ENCODE measurements around the gene ADAT3.

The ADAT3 gene

DNA sequence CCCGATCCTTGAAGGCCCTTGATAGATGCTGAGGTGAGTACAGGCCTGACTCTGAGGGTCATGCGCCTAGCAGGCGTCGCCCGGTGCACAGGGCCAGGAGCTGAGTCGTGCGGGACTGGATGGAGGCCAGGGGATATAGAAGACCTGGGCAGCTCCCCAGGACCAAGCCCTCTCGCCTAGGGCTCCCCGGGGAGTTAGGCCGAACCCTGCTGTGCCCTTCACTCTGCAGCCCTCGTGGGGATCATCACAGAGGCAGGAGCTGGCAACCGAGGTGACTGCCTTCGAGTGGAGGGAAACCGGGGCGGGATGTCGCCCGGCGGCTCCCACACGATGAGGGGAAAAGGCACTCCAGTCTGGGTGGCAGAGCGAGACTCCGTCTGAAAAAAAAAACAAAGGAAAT lies 47.4 kb downstream of the ADAT3 start:
- peaks cover 51% of the 10 kb centered on the region for H3K36me3 ChIP-seq (ENCODE audit: control insufficient read depth, insufficient read depth, low read length)

DNA sequence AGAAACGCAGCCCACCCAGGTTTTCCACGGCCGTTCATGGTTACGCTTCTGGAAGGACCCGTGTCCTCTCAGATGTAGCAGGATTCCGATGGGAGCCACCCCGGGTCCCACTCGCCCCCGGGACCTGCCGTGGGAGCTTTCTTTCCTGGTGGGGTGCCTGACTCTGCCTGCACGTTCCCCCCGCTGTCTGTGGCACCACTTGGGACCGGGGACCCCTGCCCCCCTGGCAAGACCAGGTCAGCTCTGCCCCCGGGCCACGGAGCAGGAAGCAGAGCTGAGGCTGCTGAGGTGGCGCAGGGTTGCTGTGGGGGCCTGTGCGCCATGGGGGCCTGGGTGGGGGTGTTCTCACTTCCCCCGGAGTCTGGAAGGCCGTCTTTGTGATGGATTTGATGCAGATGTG lies 47.8 kb downstream of the ADAT3 start:
- Histone ChIP-seq H3K27ac (ENCODE audit: low read depth, low read length, severe bottlenecking) (no peak overlapping the region), H3K36me3 (ENCODE audit: control insufficient read depth, insufficient read depth, low read length) (peaks cover 48% of the 10 kb centered on the region), H3K4me1 (ENCODE audit: control insufficient read depth, insufficient read depth, low read length, poor library complexity, severe bottlenecking) (no peaks in the 10 kb centered on the region), H3K4me3 (ENCODE audit: extremely low read depth, insufficient read depth, low read length, poor library complexity, severe bottlenecking) (no peak overlapping the region), H3K9me3 (ENCODE audit: control insufficient read depth, low read length) (no peaks in the 10 kb centered on the region)
- 96 to 99% methylated on average over 14 to 18 of the region's 19 CpGs for WGBS, 2 experiments (ENCODE audit: insufficient coverage in 2 of 2)

More for the DNA sequence above, 47.4 kb downstream of the ADAT3 start:
- H3K9me3 ChIP-seq (ENCODE audit: control insufficient read depth, low read length), result no peaks in the 10 kb centered on the region
- H3K27ac ChIP-seq (ENCODE audit: low read depth, low read length, severe bottlenecking), result no peak overlapping the region
- no peak overlapping the region for H3K4me3 ChIP-seq (ENCODE audit: extremely low read depth, insufficient read depth, low read length, poor library complexity, severe bottlenecking)
- WGBS, 2 experiments (ENCODE audit: insufficient coverage in 2 of 2), result 97 to 98% methylated on average over 18 to 21 of the region's 21 CpGs
- H3K4me1 ChIP-seq (ENCODE audit: control insufficient read depth, insufficient read depth, low read length, poor library complexity, severe bottlenecking), result no peaks in the 10 kb centered on the region

DNA sequence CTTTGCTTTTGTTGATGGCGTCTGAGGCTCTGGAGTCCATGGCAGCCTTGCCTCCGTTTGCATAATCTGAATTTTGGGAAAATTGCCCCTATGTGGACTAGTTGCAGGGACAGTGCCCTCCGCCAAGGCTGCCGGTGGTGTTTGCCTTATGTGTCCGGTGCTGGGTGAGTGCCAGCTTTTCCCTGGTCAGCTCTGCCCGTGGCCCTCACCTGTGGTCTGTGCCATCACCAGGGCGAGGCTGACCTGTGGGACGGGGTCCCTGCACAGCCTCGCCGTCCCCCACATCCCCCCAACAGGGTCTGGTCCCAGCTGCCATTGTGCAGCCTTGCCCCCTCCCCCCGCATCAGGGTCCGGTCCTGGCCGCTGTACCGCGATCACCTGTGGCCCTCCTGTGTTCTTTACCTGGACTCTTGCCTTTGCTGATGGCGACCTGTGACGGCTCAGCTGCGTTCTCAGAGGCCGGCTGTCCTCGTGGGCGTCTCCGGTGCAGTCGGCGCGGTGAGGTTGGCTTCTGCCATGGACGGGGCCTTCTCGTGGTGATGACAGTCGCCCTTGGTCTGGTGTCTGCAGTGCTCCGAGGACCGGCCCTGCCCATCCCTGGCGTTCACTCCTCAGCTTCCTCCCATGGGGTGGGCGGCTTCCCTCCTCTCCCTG lies 48.4 kb downstream of the ADAT3 start:
- Histone ChIP-seq H3K9me3 (ENCODE audit: control insufficient read depth, low read length) (no peaks in the 10 kb centered on the region), H3K4me1 (ENCODE audit: control insufficient read depth, insufficient read depth, low read length, poor library complexity, severe bottlenecking) (no peaks in the 10 kb centered on the region), H3K27ac (ENCODE audit: low read depth, low read length, severe bottlenecking) (no peak overlapping the region), H3K36me3 (ENCODE audit: control insufficient read depth, insufficient read depth, low read length) (peaks cover 48% of the 10 kb centered on the region), H3K4me3 (ENCODE audit: extremely low read depth, insufficient read depth, low read length, poor library complexity, severe bottlenecking) (no peak overlapping the region)
- WGBS, 2 experiments (ENCODE audit: insufficient coverage in 2 of 2), result 95 to 96% methylated on average over 32 of the region's 32 CpGs

DNA sequence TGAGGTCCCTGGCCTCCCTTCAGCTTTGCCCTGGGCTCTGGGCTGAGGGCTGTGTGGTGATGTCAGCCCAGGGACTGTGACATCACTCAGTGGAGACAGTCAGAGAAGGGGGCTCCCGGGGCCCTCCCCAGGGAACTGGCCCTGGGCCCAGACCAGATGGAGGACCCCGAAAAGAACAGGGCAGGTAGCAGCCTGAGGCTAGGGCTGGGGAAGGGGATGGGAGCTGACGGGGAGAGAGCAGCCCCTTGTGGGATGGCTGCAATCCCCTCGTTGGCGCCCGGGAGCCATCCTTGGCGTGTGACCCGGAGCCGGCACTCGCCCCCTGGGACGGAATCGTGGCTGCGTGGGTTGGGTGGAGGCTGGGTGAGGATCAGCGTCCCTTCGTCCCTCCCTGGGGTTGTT lies 49.3 kb downstream of the ADAT3 start:
- Histone ChIP-seq H3K27ac (ENCODE audit: low read depth, low read length, severe bottlenecking) (no peak overlapping the region), H3K9me3 (ENCODE audit: control insufficient read depth, low read length) (no peaks in the 10 kb centered on the region)
- WGBS, 2 experiments (ENCODE audit: insufficient coverage in 2 of 2), result 95 to 98% methylated on average over 14 to 15 of the region's 15 CpGs

DNA sequence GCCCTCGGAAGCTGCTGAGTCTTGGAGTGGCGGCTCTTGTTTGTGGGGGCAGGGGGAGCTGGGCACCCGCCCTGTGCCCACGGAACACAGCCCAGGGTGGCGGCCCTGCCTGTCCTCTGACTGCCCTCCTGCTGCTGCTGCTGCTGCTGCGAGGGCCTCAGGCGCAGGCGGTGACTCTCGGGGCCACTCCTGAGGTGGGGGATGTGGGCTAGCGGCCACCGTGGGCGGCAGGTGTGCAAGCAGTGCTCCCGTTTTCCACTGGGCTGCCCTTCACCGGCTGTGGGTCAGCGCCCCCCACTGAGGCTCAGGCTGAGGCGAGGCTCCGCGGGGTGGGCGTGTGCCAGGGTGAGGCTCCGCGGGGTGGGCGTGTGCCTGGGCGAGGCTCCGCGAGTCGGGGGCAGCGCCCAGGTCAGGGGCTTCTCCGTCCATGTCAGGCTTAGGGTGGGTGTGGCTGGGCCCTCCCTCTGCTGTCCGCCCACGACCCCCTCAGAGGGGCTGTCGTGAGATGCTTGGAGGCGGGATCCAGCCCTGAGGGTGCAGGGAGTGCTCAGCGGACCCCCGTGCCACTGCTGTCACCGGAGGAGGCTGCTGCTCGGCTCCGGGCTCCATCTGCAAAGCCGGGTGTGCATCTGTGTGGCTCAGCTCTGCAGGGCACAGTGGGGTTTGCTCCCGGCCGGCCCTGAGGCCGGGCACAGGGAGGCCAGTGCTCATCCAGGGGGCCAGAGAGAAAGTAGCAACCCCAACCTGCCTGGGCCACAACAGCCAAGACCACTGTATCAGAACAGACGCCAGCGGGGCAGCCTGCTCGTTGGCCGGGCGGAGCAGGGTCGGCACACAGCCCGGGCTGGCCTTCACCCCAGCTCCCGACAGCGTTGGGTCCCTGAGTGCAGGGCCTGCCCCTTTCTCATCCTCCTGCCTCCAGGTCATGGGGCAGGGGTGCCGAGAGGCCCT lies 50.2 kb downstream of the ADAT3 start:
- 84 to 90% methylated on average over 39 to 42 of the region's 51 CpGs for WGBS, 2 experiments (ENCODE audit: insufficient coverage in 2 of 2)
- Histone ChIP-seq H3K4me1 (ENCODE audit: control insufficient read depth, insufficient read depth, low read length, poor library complexity, severe bottlenecking) (no peaks in the 10 kb centered on the region), H3K27ac (ENCODE audit: low read depth, low read length, severe bottlenecking) (no peak overlapping the region), H3K36me3 (ENCODE audit: control insufficient read depth, insufficient read depth, low read length) (peaks cover 39% of the 10 kb centered on the region), H3K4me3 (ENCODE audit: extremely low read depth, insufficient read depth, low read length, poor library complexity, severe bottlenecking) (no peak overlapping the region), H3K9me3 (ENCODE audit: control insufficient read depth, low read length) (no peaks in the 10 kb centered on the region)

More for the DNA sequence above, 49.3 kb downstream of the ADAT3 start:
- Histone ChIP-seq H3K36me3 (ENCODE audit: control insufficient read depth, insufficient read depth, low read length) (peaks cover 41% of the 10 kb centered on the region), H3K4me1 (ENCODE audit: control insufficient read depth, insufficient read depth, low read length, poor library complexity, severe bottlenecking) (no peaks in the 10 kb centered on the region), H3K4me3 (ENCODE audit: extremely low read depth, insufficient read depth, low read length, poor library complexity, severe bottlenecking) (no peak overlapping the region)

DNA sequence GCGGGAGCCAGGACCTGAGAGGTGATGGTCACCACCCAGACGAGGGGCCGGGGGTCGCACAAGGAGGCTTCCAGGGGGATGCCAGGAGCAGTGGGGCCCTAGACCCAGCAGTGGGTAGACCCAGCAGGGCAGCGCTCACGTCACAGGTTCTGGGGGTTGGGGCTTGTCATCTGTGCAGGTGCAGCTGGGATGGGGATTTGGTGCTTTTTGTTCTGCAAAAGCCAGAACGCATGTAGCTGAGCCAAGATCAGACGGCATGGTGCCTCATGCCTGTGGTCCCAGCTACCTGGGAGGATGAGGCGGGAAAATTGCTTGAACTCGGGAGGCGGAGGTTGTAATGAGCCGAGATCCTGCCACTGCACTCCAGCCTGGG lies 50.9 kb downstream of the ADAT3 start:
- H3K9me3 ChIP-seq (ENCODE audit: control insufficient read depth, low read length), result no peaks in the 10 kb centered on the region
- WGBS, 2 experiments (ENCODE audit: insufficient coverage in 2 of 2), result 93% methylated on average over 9 to 12 of the region's 12 CpGs
- peaks cover 37% of the 10 kb centered on the region for H3K36me3 ChIP-seq (ENCODE audit: control insufficient read depth, insufficient read depth, low read length)
- H3K4me3 ChIP-seq (ENCODE audit: extremely low read depth, insufficient read depth, low read length, poor library complexity, severe bottlenecking), result no peak overlapping the region
- H3K4me1 ChIP-seq (ENCODE audit: control insufficient read depth, insufficient read depth, low read length, poor library complexity, severe bottlenecking), result no peaks in the 10 kb centered on the region
- H3K27ac ChIP-seq (ENCODE audit: low read depth, low read length, severe bottlenecking), result no peak overlapping the region

DNA sequence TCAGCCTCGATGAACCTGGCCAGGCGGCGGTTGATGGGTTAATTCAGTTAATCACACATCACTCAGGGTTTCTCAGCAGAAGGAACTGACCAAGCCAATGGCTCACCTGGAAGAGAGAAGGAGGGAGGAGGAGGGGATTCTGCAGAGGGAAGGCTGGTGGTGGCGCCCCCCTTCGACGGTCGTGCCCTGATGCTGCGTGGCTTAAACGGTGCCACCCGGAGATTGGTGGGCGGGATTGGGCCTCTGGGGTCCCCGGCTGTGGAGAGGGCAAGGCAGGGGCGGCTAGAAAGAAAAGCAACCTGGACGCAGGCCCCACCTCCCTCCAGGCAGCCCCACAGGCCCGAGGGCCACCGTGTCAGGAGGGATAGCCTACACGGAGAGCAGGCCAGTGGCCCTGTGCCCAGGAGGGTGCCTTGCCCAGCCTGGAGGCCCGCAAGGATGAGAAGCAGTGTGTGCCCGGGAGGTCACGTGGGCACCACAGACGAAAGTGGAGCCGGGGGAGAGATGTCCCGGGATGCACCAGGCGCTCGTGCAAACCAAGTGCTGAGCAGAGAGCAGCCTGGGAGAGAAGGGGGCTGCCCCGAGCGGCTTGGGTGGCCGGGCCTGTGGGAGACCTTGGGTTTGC lies 51.8 kb downstream of the ADAT3 start:
- WGBS, 2 experiments (ENCODE audit: insufficient coverage in 2 of 2), result 88 to 90% methylated on average over 18 to 22 of the region's 28 CpGs
- no peak overlapping the region for H3K27ac ChIP-seq (ENCODE audit: low read depth, low read length, severe bottlenecking)
- no peaks in the 10 kb centered on the region for H3K4me1 ChIP-seq (ENCODE audit: control insufficient read depth, insufficient read depth, low read length, poor library complexity, severe bottlenecking)
- H3K4me3 ChIP-seq (ENCODE audit: extremely low read depth, insufficient read depth, low read length, poor library complexity, severe bottlenecking), result no peak overlapping the region
- peaks cover 35% of the 10 kb centered on the region for H3K36me3 ChIP-seq (ENCODE audit: control insufficient read depth, insufficient read depth, low read length)
- H3K9me3 ChIP-seq (ENCODE audit: control insufficient read depth, low read length), result no peaks in the 10 kb centered on the region

DNA sequence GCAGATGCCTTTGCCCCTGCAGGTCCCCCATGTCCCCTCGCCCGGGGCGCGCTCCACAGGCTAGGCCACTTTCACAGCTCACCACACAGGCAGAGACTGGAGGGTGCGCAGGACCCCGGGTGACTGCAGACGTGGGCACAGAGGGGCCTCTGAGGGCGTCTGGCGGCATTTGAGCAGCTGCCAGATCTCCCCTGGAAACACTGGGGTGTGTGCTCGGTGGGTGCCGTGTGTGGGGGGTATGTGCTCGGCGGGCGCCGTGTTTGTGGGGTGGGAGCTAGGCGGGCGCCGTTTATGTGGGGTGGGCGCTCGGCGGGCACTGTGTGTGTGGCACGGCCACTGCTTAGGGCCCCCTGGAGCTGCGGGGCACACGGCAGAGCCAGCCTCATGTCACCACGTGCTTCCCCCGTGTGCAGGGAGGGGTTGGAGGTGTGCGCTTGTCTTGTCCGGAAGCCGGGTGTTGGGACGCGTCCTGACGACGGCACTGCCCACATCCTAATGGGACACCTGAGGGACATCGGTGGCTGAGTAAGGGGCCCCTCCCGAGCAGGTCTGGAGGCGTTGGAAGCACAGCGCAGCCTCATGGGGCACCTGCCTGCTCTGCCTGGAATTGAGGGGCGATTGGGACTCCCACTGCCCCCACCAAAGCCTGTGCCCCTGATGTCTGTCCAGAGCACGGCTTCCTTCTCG lies 52.5 kb downstream of the ADAT3 start:
- 96 to 97% methylated on average over 31 to 36 of the region's 40 CpGs for WGBS, 2 experiments (ENCODE audit: insufficient coverage in 2 of 2)
- no peak overlapping the region for H3K4me3 ChIP-seq (ENCODE audit: extremely low read depth, insufficient read depth, low read length, poor library complexity, severe bottlenecking)
- H3K36me3 ChIP-seq (ENCODE audit: control insufficient read depth, insufficient read depth, low read length), result peaks cover 33% of the 10 kb centered on the region
- H3K4me1 ChIP-seq (ENCODE audit: control insufficient read depth, insufficient read depth, low read length, poor library complexity, severe bottlenecking), result no peaks in the 10 kb centered on the region
- H3K9me3 ChIP-seq (ENCODE audit: control insufficient read depth, low read length), result no peaks in the 10 kb centered on the region
- H3K27ac ChIP-seq (ENCODE audit: low read depth, low read length, severe bottlenecking), result no peak overlapping the region

DNA sequence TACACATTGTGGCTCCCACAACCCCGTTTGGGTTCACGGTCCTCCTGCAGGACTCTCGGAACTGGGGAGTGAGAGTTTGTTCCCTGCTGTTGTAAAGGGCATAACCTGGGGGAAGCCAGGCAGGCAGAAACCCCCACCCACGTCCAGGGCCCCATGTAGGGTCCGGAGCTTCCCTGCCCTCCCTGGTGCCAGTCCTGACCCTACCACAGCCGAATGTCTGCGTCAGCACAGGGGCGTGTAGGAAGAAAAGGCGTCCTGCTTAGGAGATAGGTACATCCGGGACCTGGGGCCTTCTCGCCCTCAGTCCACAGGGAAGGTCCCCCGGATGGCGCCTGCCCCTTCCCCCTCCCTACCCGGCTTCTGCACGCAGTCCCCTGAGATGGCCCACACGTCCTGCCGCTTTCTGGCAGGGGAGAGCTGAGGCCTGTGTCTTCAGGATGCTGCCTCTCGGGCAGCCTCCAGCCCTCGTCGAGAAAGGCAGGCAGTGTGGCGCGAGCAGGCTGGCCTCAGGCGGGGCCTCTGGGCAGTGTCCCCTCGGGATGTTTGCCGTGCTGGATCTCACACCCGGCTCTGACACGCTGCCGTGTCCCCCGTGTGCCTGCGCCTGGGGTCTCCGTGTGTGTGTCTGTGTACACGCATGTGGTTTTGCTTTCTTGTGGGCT lies 54.9 kb downstream of the ADAT3 start:
- no peak overlapping the region for H3K4me3 ChIP-seq (ENCODE audit: extremely low read depth, insufficient read depth, low read length, poor library complexity, severe bottlenecking)
- peaks cover 29% of the 10 kb centered on the region for H3K36me3 ChIP-seq (ENCODE audit: control insufficient read depth, insufficient read depth, low read length)
- no peaks in the 10 kb centered on the region for H3K4me1 ChIP-seq (ENCODE audit: control insufficient read depth, insufficient read depth, low read length, poor library complexity, severe bottlenecking)
- no peaks in the 10 kb centered on the region for H3K9me3 ChIP-seq (ENCODE audit: control insufficient read depth, low read length)
- whole genome bisulfite sequencing, 2 experiments (ENCODE audit: insufficient coverage in 2 of 2), result 96% methylated on average over 27 of the region's 32 CpGs
- H3K27ac ChIP-seq (ENCODE audit: low read depth, low read length, severe bottlenecking), result no peak overlapping the region
